ENCODE measurements around the gene PRKCB. TPM values are rescaled to one million over a fixed set of nuclear protein-coding genes. Genes with fewer than 3 reads are reported as not detected.

PRKCB gene
- total and polyA plus RNA-seq, 2 of the 8 experiments (the other 6 are each of a cell fraction or from before 2014, with no cell fraction given): 7.1 to 12.1 TPM

GRCh38 chr16:24174957-24175356, 339.2 kb downstream of the PRKCB start:
- H3K36me3 ChIP-seq (ENCODE audit: control insufficient read depth in 2 of 4, insufficient read depth in 4 of 4, low read length in 3 of 4): no peaks in the 10 kb centered on the region
- no peaks in the 10 kb centered on the region for H3K27me3 ChIP-seq (replicated peaks in 1 of 4; ENCODE audit: control insufficient read depth in 3 of 4, extremely low read depth in 1 of 4, insufficient read depth in 3 of 4, low read length in 3 of 4)
- WGBS, 2 experiments (ENCODE audit: extremely low coverage in 1 of 2, insufficient coverage in 1 of 2, insufficient read length in 1 of 2, insufficient replicate concordance in 2 of 2, low coverage in 1 of 2, low lambda C conversion rate in 2 of 2, missing lambda C conversion rate in 1 of 2): 89% methylated on average over 3 of the region's 3 CpGs; no CpG with 5 or more reads in 1 of the 2 experiments
- H4K5ac ChIP-seq (ENCODE audit: insufficient read length, low read depth, low read length): no peak overlapping the region
- ChIA-PET CTCF (ENCODE audit: partially characterized antibody) (interaction anchor here (1.3 kb wide), 1 partner anchor 78 kb away, joined by 3 read pairs; no protein-coding TSS in a partner anchor), POLR2A (ENCODE audit: partially characterized antibody) (no interaction called here)
- no peaks in the 10 kb centered on the region for H3K9me3 ChIP-seq (ENCODE audit: insufficient read depth in 2 of 2, low read depth in 1 of 2, low read length in 1 of 2)
- no peak overlapping the region for H3K56ac ChIP-seq (replicated peaks; ENCODE audit: insufficient read length, low read depth, low read length)
- no peak overlapping the region for H3K14ac ChIP-seq (ENCODE audit: insufficient read length)
- no peaks in the 10 kb centered on the region for H3K79me2 ChIP-seq (ENCODE audit: control insufficient read depth in 1 of 2, insufficient read depth in 2 of 2, low read length in 2 of 2)
- H3K23me2 ChIP-seq (ENCODE audit: low read depth, low read length): no peaks in the 10 kb centered on the region
- no peak overlapping the region for H3K4me2 ChIP-seq (ENCODE audit: insufficient read depth in 1 of 2, low read depth in 2 of 2, low read length in 2 of 2)
- no peak overlapping the region for H2BK5ac ChIP-seq (ENCODE audit: low read depth, low read length)
- no peak overlapping the region for H2BK120ac ChIP-seq (replicated peaks; ENCODE audit: low read depth, low read length)
- no peak overlapping the region for H4K8ac ChIP-seq (ENCODE audit: extremely low read depth, insufficient read depth, low read length)
- no peaks in the 10 kb centered on the region for H3K4me1 ChIP-seq (replicated peaks in 1 of 4; ENCODE audit: control insufficient read depth in 3 of 4, insufficient read depth in 4 of 4, low read length in 3 of 4)
- H3K4me3 ChIP-seq (ENCODE audit: extremely low read depth in 1 of 4, insufficient read depth in 2 of 4, low read depth in 3 of 4, low read length in 4 of 4): no peak overlapping the region
- no peak overlapping the region for H3K27ac ChIP-seq (ENCODE audit: low read depth, low read length)
- H3K23ac ChIP-seq (ENCODE audit: insufficient read length): no peak overlapping the region
- no peak overlapping the region for H3K9ac ChIP-seq (replicated peaks in 1 of 4; ENCODE audit: extremely low read depth in 1 of 4, low read depth in 3 of 4, low read length in 3 of 4)
- H4K20me1 ChIP-seq (replicated peaks in 1 of 2; ENCODE audit: control insufficient read depth in 1 of 2, insufficient read depth in 2 of 2, low read length in 2 of 2): no peaks in the 10 kb centered on the region
- TF ChIP-seq SIN3A (conservative IDR thresholded peaks at IDR 0.05 in 1 of 2, IDR thresholded peaks at IDR 0.05 in 1 of 2; ENCODE audit: low read depth in 1 of 2, low read length in 2 of 2): no peak
- TF ChIP-seq BRCA1 (IDR thresholded peaks at IDR 0.05; ENCODE audit: low read depth, low read length): no peak
- no peak for TF ChIP-seq POU5F1 (IDR thresholded peaks at IDR 0.05; ENCODE audit: low read depth, low read length)
- no peak for TF ChIP-seq TAF7 (optimal IDR thresholded peaks at IDR 0.05; ENCODE audit: borderline replicate concordance, low read depth, low read length)
- no peak for TF ChIP-seq JUN (IDR thresholded peaks at IDR 0.05; ENCODE audit: low read depth, low read length)
- no peak for TF ChIP-seq MAX (IDR thresholded peaks at IDR 0.05)
- TF ChIP-seq CEBPB (IDR thresholded peaks at IDR 0.05; ENCODE audit: low read depth, low read length): no peak
- TF ChIP-seq RFX5 (IDR thresholded peaks at IDR 0.05; ENCODE audit: borderline replicate concordance, low read depth, low read length): no peak
- TF ChIP-seq CTCF (IDR thresholded peaks at IDR 0.05; ENCODE audit: control extremely low read depth in 1 of 3, insufficient read depth in 1 of 3, low read depth in 1 of 3, low read length in 3 of 3): no peak
- no peak for TF ChIP-seq FOSL1 (IDR thresholded peaks at IDR 0.05; ENCODE audit: insufficient read depth, low read depth, low read length)
- TF ChIP-seq CTBP2 (IDR thresholded peaks at IDR 0.05; ENCODE audit: borderline replicate concordance, insufficient read depth, insufficient read length, low read length): no peak
- no peak overlapping the region for H4K91ac ChIP-seq (replicated peaks; ENCODE audit: insufficient read length, low read length)
- H2BK12ac ChIP-seq (ENCODE audit: low read depth, low read length): no peak overlapping the region
- H2BK20ac ChIP-seq (ENCODE audit: low read length): no peak overlapping the region
- no peak overlapping the region for H2AFZ ChIP-seq (ENCODE audit: low read length)
- H2BK15ac ChIP-seq (ENCODE audit: low read length): no peak overlapping the region
- no peak overlapping the region for H2AK5ac ChIP-seq (ENCODE audit: low read depth, low read length)
- no peaks in the 10 kb centered on the region for H3K79me1 ChIP-seq (ENCODE audit: low read depth, low read length)
- no peak overlapping the region for H3K4ac ChIP-seq (replicated peaks; ENCODE audit: insufficient read length, low read depth, low read length)
- H3K18ac ChIP-seq (ENCODE audit: extremely low read depth, low read length): no peak overlapping the region
- no peak for FAIRE-seq
- no peak for DNase-seq (ENCODE audit: low read depth in 1 of 2, low spot score in 2 of 2)
